OCI-LY1 (cell line): ENCODE results near the gene ADAM33.

Experiments used
- H2AFZ ChIP-seq: fragments of 200-600 bp; sonication (generic), shearing (Covaris generic); 2 replicates; pipeline ENCODE4 v1.6.0; 2014; ENCODE audit warnings: antibody characterized with exemption, mild to moderate bottlenecking, low read length
- H3F3A ChIP-seq: fragments of 200-600 bp; sonication (generic), shearing (Covaris generic); 2 replicates; pipeline ENCODE4 v1.6.0; 2014; ENCODE audit warnings: mild to moderate bottlenecking, antibody characterized with exemption, low read length, moderate library complexity; ENCODE audit not compliant: insufficient read depth
- H3K27ac ChIP-seq: fragments of 200-600 bp; sonication (generic); 2 replicates; pipeline ENCODE4 v1.5.1; 2014; ENCODE audit warnings: low read length, mixed run types, mild to moderate bottlenecking, low read depth; ENCODE audit not compliant: poor library complexity, severe bottlenecking
- H3K27me3 ChIP-seq: fragments of 200-600 bp; sonication (generic); 2 replicates; pipeline ENCODE4 v1.6.0; 2014; ENCODE audit warnings: antibody characterized with exemption, mild to moderate bottlenecking, low read length, moderate library complexity; ENCODE audit not compliant: insufficient read depth
- H3K36me3 ChIP-seq: fragments of 200-600 bp; sonication (generic); 2 replicates; pipeline ENCODE4 v1.6.1; 2014; ENCODE audit warnings: mild to moderate bottlenecking, antibody characterized with exemption, low read length, moderate library complexity, mixed read lengths; ENCODE audit not compliant: insufficient read depth
- H3K4me1 ChIP-seq: fragments of 200-600 bp; sonication (generic); 2 replicates; pipeline ENCODE4 v1.5.1; 2014; ENCODE audit warnings: mild to moderate bottlenecking, low read length, moderate library complexity; ENCODE audit not compliant: insufficient read depth, severe bottlenecking
- H3K4me2 ChIP-seq: fragments of 200-600 bp; sonication (generic), shearing (Covaris generic); 2 replicates; pipeline ENCODE4 v1.6.1; 2014; ENCODE audit warnings: low read length
- H3K4me3 ChIP-seq: fragments of 200-600 bp; sonication (generic); 2 replicates; pipeline ENCODE4 v1.5.1; 2014; ENCODE audit warnings: low read length, low read depth, mild to moderate bottlenecking, mixed read lengths; ENCODE audit not compliant: poor library complexity, severe bottlenecking
- H3K79me2 ChIP-seq: fragments of 200-600 bp; shearing (Covaris generic); 2 replicates; pipeline ENCODE4 v1.6.1; 2016; ENCODE audit warnings: mixed run types, low read length, mixed read lengths; ENCODE audit not compliant: insufficient read depth
- H3K9ac ChIP-seq: fragments of 200-600 bp; sonication (generic), shearing (Covaris generic); 2 replicates; pipeline ENCODE4 v1.6.1; 2014; ENCODE audit warnings: mild to moderate bottlenecking, low read length, mixed read lengths
- H3K9me2 ChIP-seq: fragments of 200-600 bp; sonication (generic), shearing (Covaris generic); 2 replicates; pipeline ENCODE4 v1.6.1; 2014; ENCODE audit warnings: low read depth, mild to moderate bottlenecking, low read length, mixed read lengths
- H3K9me3 ChIP-seq: fragments of 200-600 bp; shearing (Covaris generic); 2 replicates; pipeline ENCODE4 v1.6.1; 2014; ENCODE audit warnings: low read length, mixed read lengths
- H4K20me1 ChIP-seq: fragments of 200-600 bp; sonication (generic), shearing (Covaris generic); 2 replicates; pipeline ENCODE4 v1.6.0; 2016; ENCODE audit warnings: mild to moderate bottlenecking, low read length; ENCODE audit not compliant: insufficient read depth
- CTCF ChIP-seq: fragments of 200-600 bp; sonication (generic), shearing (Covaris generic); IDR thresholded peaks from 2 replicates; pipeline ENCODE4 v1.5.1; 2017; ENCODE audit warnings: mild to moderate bottlenecking, antibody characterized with exemption, low read length, moderate library complexity, mixed read lengths
- EZH2 ChIP-seq: fragments of 200-600 bp; sonication (generic), shearing (Covaris generic); IDR thresholded peaks from 2 replicates; pipeline ENCODE4 v1.8.0; 2017; ENCODE audit warnings: borderline replicate concordance, mixed run types, mild to moderate bottlenecking, antibody characterized with exemption, low read length, moderate library complexity, mixed read lengths

Gene ADAM33

GRCh38 chr20:3693376-3693775 lies 11.6 kb upstream of the ADAM33 start:
- Histone ChIP-seq H3K79me2 (no peaks in the 10 kb centered on the region), H3K27me3 (no peaks in the 10 kb centered on the region; the same call in 1 of the 2 replicates), H3K9me2 (no peaks in the 10 kb centered on the region), H3K4me3 (no peak overlapping the region), H3K4me1 (no peaks in the 10 kb centered on the region), H4K20me1 (no peaks in the 10 kb centered on the region), H3K27ac (no peak overlapping the region), H3K9ac (no peak overlapping the region), H3F3A (no peaks in the 10 kb centered on the region), H3K36me3 (no peaks in the 10 kb centered on the region), H2AFZ (no peak overlapping the region), H3K4me2 (no peak overlapping the region), H3K9me3 (0 out of 2 replicates have a peak, but pooled peaks cover 4% of the 10 kb centered on the region)
- no peak for TF ChIP-seq EZH2
- no peak for TF ChIP-seq CTCF

- Histone ChIP-seq H3F3A (no peaks in the 10 kb centered on the region), H3K4me1 (no peaks in the 10 kb centered on the region), H3K9me3 (0 out of 2 replicates have a peak, but pooled peaks cover 4% of the 10 kb centered on the region), H3K9ac (no peak overlapping the region), H3K36me3 (no peaks in the 10 kb centered on the region), H3K9me2 (no peaks in the 10 kb centered on the region), H3K27me3 (no peaks in the 10 kb centered on the region; the same call in 1 of the 2 replicates), H3K4me2 (no peak overlapping the region), H3K79me2 (no peaks in the 10 kb centered on the region), H2AFZ (no peak overlapping the region), H3K27ac (no peak overlapping the region), H4K20me1 (no peaks in the 10 kb centered on the region), H3K4me3 (no peak overlapping the region)
- no peak for TF ChIP-seq EZH2
- TF ChIP-seq CTCF = no peak
Observed at GRCh38 chr20:3692706-3693294, 11.0 kb upstream of the ADAM33 start.

GRCh38 chr20:3691897-3692296 lies 10.1 kb upstream of the ADAM33 start:
- Histone ChIP-seq H3K4me1 (no peaks in the 10 kb centered on the region), H2AFZ (no peak overlapping the region), H3K36me3 (no peaks in the 10 kb centered on the region), H3F3A (no peaks in the 10 kb centered on the region), H3K9me2 (no peaks in the 10 kb centered on the region), H3K79me2 (no peaks in the 10 kb centered on the region), H4K20me1 (no peaks in the 10 kb centered on the region), H3K4me3 (no peak overlapping the region), H3K27me3 (no peaks in the 10 kb centered on the region; the same call in 1 of the 2 replicates), H3K9me3 (0 out of 2 replicates have a peak, but pooled peaks cover 4% of the 10 kb centered on the region), H3K9ac (no peak overlapping the region), H3K4me2 (no peak overlapping the region), H3K27ac (no peak overlapping the region)
- TF ChIP-seq CTCF = no peak
- no peak for TF ChIP-seq EZH2
